GM12801 (cell line): ENCODE data around the gene GPATCH3.

Source experiments
- CTCF ChIP-seq: IDR thresholded peaks from one replicate; pipeline ENCODE4 v1.5.1; 2011; ENCODE audit warnings: control low read depth; ENCODE audit not compliant: insufficient read length; ENCODE audit errors: extremely low read depth

The GPATCH3 gene

GRCh38 chr1:26911399-26912146 lies 11.3 kb upstream of the GPATCH3 start:
- TF ChIP-seq CTCF: no peak

- no peak for TF ChIP-seq CTCF
These were observed 10.3 kb upstream of the GPATCH3 start for GRCh38 chr1:26910343-26911160.

- no peak for TF ChIP-seq CTCF
These were observed 9.7 kb upstream of the GPATCH3 start for GRCh38 chr1:26909951-26910342.

GRCh38 chr1:26907071-26907917 lies 7.0 kb upstream of the GPATCH3 start:
- TF ChIP-seq CTCF: no peak

GRCh38 chr1:26900815-26901511 lies 696 bp upstream of the GPATCH3 start:
- TF ChIP-seq CTCF: no peak

- TF ChIP-seq CTCF: no peak
These were observed 2.9 kb downstream of the GPATCH3 start for GRCh38 chr1:26897351-26897750.

- no peak for TF ChIP-seq CTCF
These were observed 6.0 kb downstream of the GPATCH3 start for GRCh38 chr1:26894263-26894662.
